GM23338 (cell line): Measurements from ENCODE around the gene B3GNT4.

Experiments used
- CREB1 ChIP-seq: fragments of 250-450 bp; sonication (Bioruptor Pico); IDR thresholded peaks from 2 replicates; pipeline ENCODE4 v1.5.0; 2020; ENCODE audit warnings: low read depth, mild to moderate bottlenecking, moderate library complexity
- ETS1 ChIP-seq: IDR thresholded peaks from 2 replicates; pipeline ENCODE4 v1.6.1; 2016; ENCODE audit warnings: antibody characterized with exemption
- EZH2 ChIP-seq: fragments of 200-600 bp; sonication (generic); IDR thresholded peaks from one replicate; pipeline ENCODE4 v1.8.0; 2017; ENCODE audit warnings: antibody characterized with exemption, mild to moderate bottlenecking, low read depth; ENCODE audit not compliant: unreplicated experiment
- EZH2phosphoT487 ChIP-seq: fragments of 200-600 bp; sonication (generic); IDR thresholded peaks from one replicate; pipeline ENCODE4 v1.8.1; 2018; ENCODE audit warnings: antibody characterized with exemption; ENCODE audit not compliant: unreplicated experiment
- JUNB ChIP-seq: IDR thresholded peaks from one replicate; pipeline ENCODE4 v1.6.1; 2016; ENCODE audit warnings: antibody characterized with exemption; ENCODE audit not compliant: unreplicated experiment
- NANOG ChIP-seq: IDR thresholded peaks from 2 replicates; pipeline ENCODE4 v1.6.1; 2016; ENCODE audit warnings: antibody characterized with exemption, borderline replicate concordance
- POLR2AphosphoS5 ChIP-seq: IDR thresholded peaks from 2 replicates; pipeline ENCODE4 v1.6.1; 2016; ENCODE audit warnings: antibody characterized with exemption, low read depth
- REST ChIP-seq: IDR thresholded peaks from one replicate; pipeline ENCODE4 v1.6.1; 2018; ENCODE audit warnings: antibody characterized with exemption; ENCODE audit not compliant: unreplicated experiment
- ZNF114 ChIP-seq: fragments of 250-450 bp; sonication (Bioruptor Pico); IDR thresholded peaks from 2 replicates; pipeline ENCODE4 v1.5.0; 2020; ENCODE audit warnings: mild to moderate bottlenecking, moderate library complexity
- ZNF331 ChIP-seq: fragments of 250-450 bp; sonication (Bioruptor Pico); IDR thresholded peaks from 2 replicates; pipeline ENCODE4 v1.5.0; 2020; ENCODE audit warnings: low read depth, mild to moderate bottlenecking, moderate library complexity
- ZNF462 ChIP-seq: fragments of 250-450 bp; sonication (Bioruptor Pico); IDR thresholded peaks from 2 replicates; pipeline ENCODE4 v1.5.0; 2020; ENCODE audit warnings: mild to moderate bottlenecking, moderate library complexity
- TF ChIP-seq, protein P1 (sequence below), 2 experiments: fragments of 200-600 bp in 1 of 2; sonication (generic) in 1 of 2; conservative IDR thresholded peaks; 2 replicates each; pipeline versions ENCODE4 v1.5.1 to v1.6.1; 2016 to 2017; ENCODE audit warnings: antibody characterized with exemption in 2 of 2, low read depth in 2 of 2, mild to moderate bottlenecking in 2 of 2, moderate library complexity in 1 of 2

GRCh38 chr12:122199484-122200355 is 3.8 kb upstream of the B3GNT4 start:
- TF ChIP-seq, protein P1, sequence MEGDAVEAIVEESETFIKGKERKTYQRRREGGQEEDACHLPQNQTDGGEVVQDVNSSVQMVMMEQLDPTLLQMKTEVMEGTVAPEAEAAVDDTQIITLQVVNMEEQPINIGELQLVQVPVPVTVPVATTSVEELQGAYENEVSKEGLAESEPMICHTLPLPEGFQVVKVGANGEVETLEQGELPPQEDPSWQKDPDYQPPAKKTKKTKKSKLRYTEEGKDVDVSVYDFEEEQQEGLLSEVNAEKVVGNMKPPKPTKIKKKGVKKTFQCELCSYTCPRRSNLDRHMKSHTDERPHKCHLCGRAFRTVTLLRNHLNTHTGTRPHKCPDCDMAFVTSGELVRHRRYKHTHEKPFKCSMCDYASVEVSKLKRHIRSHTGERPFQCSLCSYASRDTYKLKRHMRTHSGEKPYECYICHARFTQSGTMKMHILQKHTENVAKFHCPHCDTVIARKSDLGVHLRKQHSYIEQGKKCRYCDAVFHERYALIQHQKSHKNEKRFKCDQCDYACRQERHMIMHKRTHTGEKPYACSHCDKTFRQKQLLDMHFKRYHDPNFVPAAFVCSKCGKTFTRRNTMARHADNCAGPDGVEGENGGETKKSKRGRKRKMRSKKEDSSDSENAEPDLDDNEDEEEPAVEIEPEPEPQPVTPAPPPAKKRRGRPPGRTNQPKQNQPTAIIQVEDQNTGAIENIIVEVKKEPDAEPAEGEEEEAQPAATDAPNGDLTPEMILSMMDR (conservative IDR thresholded peaks at IDR 0.05; ENCODE audit: low read depth in 2 of 2) = no peak
- TF ChIP-seq EZH2phosphoT487 (no peak), ETS1 (no peak), POLR2AphosphoS5 (no peak), REST (no peak), JUNB (no peak), EZH2 (no peak), ZNF462 (CRISPR knock-in tag) (no peak), CREB1 (CRISPR knock-in tag) (no peak), ZNF114 (CRISPR knock-in tag) (no peak), NANOG (no peak), ZNF331 (no peak)
